Prostate gland (tissue), 2 donors: ENCODE measurements around the gene PVR.

Experiments
- POLR2A ChIP-seq: fragments of 450-650 bp; IDR thresholded peaks from one replicate; pipeline ENCODE4 v1.6.1; 2016; ENCODE audit warnings: antibody characterized with exemption, mild to moderate bottlenecking
- TF ChIP-seq, protein P1 (sequence below), 4 experiments: fragments of 200-600 bp in 2 of 4; fragments of 450-650 bp in 2 of 4; sonication (generic) in 2 of 4; IDR thresholded peaks; 1 replicate in 3 of 4; 2 replicates in 1 of 4; pipeline ENCODE4 v1.5.1; 2016 to 2019; ENCODE audit warnings: antibody characterized with exemption in 4 of 4, mild to moderate bottlenecking in 2 of 4, moderate library complexity in 2 of 4

DNA sequence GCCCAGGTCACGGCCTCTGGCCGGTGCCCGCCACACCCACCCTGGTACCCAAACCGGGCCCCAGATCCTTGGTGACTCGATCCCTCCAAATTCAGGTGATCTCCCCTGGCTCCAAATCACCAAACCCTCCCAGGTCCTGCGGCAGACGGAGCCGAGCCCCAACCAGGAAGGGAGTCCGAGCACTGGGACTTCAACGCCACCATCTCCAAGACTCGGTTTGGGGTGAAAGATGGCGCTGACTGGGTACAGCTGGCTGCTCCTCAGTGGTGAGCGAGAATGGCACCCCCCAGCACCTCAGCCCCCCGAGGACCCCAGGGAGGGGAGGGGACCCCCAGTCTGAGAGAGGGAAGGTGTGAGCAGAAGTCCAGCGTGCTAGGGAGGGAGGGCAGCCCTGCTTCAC, 57.5 kb downstream of the PVR start:
- no peak for TF ChIP-seq POLR2A
- TF ChIP-seq, protein P1, sequence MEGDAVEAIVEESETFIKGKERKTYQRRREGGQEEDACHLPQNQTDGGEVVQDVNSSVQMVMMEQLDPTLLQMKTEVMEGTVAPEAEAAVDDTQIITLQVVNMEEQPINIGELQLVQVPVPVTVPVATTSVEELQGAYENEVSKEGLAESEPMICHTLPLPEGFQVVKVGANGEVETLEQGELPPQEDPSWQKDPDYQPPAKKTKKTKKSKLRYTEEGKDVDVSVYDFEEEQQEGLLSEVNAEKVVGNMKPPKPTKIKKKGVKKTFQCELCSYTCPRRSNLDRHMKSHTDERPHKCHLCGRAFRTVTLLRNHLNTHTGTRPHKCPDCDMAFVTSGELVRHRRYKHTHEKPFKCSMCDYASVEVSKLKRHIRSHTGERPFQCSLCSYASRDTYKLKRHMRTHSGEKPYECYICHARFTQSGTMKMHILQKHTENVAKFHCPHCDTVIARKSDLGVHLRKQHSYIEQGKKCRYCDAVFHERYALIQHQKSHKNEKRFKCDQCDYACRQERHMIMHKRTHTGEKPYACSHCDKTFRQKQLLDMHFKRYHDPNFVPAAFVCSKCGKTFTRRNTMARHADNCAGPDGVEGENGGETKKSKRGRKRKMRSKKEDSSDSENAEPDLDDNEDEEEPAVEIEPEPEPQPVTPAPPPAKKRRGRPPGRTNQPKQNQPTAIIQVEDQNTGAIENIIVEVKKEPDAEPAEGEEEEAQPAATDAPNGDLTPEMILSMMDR (IDR thresholded peaks at IDR 0.05): no peak
